HUES6 (cell line): Measurements from ENCODE around the gene DOCK9.

Experiments
- H3K27ac ChIP-seq: 2 replicates; pipeline ENCODE4 v1.7.0; 2013; ENCODE audit warnings: low read depth, mild to moderate bottlenecking, low read length, inconsistent platforms
- H3K27me3 ChIP-seq: 2 replicates; pipeline ENCODE4 v1.6.1; 2013; ENCODE audit warnings: low read length; ENCODE audit not compliant: control insufficient read depth, insufficient read depth
- H3K36me3 ChIP-seq: 2 replicates; pipeline ENCODE4 v1.6.1; 2013; ENCODE audit warnings: low read length; ENCODE audit not compliant: control insufficient read depth, insufficient read depth
- H3K4me1 ChIP-seq: 2 replicates; pipeline ENCODE4 v1.6.1; 2013; ENCODE audit warnings: low read length; ENCODE audit not compliant: control insufficient read depth, insufficient read depth
- H3K4me3 ChIP-seq: 2 replicates; pipeline ENCODE4 v1.5.1; 2013; ENCODE audit warnings: low read depth, low read length
- H3K9ac ChIP-seq: one replicate; pipeline ENCODE4 v1.6.1; 2013; ENCODE audit warnings: mild to moderate bottlenecking, low read length
- H3K9me3 ChIP-seq: 2 replicates; pipeline ENCODE4 v1.6.1; 2013; ENCODE audit warnings: low read depth, low read length; ENCODE audit not compliant: control insufficient read depth, insufficient read depth

The DOCK9 gene

DNA sequence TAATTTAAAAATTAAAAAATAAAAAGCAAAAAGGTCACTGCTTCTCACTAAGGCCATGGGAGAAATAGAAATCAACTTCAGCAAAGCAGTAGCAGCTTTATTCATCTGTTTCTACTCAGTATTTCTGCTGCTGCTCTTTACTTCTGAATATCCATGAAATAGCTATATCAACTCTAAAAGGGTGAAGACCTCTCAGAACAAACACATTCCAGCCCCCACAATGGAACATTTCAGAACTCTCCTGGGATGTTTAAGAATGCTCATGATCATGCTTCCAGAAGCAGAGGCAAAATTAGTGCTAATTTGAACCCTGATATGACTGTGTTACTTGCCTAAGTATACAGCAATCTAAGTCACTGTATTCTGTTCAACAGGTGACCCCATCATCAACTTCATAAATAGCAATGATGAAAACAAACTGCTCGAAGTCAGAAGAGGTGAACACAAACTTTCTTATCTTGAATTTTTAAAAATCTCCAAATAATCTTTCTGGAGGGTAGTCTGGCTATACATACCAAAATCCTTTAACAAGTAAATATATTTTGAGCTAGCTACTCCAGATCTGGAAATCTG is 29.6 kb upstream of the DOCK9 start:
- Histone ChIP-seq H3K9me3 (no peaks in the 10 kb centered on the region), H3K4me3 (no peak overlapping the region), H3K9ac (no peak overlapping the region), H3K36me3 (no peaks in the 10 kb centered on the region), H3K4me1 (peaks cover 5% of the 10 kb centered on the region), H3K27ac (no peak overlapping the region), H3K27me3 (no peaks in the 10 kb centered on the region)

DNA sequence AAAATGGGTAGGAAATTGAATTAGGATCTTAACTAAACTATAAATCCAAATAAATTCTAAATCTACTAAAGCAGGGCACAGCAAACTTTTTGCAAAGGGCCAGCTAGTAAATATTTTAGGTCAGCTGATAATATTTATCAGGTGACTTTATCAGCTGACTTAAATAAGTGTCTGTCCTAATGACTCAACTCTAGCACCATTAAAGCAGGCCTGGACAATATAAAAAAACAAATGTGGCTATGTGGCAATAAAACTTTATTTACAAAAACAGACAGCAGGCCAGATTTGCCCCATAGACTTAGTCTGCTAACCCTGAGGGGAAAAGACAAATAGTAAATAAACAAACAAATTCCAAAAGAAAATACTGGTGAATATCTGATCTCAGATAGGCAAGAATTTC is 27.7 kb upstream of the DOCK9 start:
- Histone ChIP-seq H3K27me3 (no peaks in the 10 kb centered on the region), H3K36me3 (no peaks in the 10 kb centered on the region), H3K27ac (no peak overlapping the region), H3K4me3 (no peak overlapping the region), H3K9ac (no peak overlapping the region), H3K4me1 (peaks cover 15% of the 10 kb centered on the region), H3K9me3 (no peaks in the 10 kb centered on the region)

DNA sequence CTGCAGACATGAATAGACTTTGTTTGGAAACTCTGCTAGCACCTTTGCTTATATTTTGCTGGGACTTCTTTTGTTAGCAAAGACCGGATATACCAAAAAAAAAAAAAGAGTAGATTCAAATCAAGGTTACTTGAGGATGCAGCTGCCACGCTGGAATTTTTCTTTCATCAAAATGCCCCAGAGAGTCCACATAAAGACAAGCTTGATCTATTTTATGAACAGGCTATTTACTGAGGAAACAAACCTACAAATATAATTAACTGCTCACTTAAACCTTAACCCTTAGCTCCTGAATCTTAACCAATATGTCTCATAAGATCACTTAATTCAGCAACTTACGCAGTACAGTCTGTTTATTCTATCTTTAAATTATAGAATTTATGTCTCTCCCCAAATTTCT is 27.1 kb upstream of the DOCK9 start:
- Histone ChIP-seq H3K9me3 (no peaks in the 10 kb centered on the region), H3K27ac (no peak overlapping the region), H3K27me3 (no peaks in the 10 kb centered on the region), H3K36me3 (no peaks in the 10 kb centered on the region), H3K9ac (no peak overlapping the region), H3K4me1 (peaks cover 22% of the 10 kb centered on the region), H3K4me3 (no peak overlapping the region)

DNA sequence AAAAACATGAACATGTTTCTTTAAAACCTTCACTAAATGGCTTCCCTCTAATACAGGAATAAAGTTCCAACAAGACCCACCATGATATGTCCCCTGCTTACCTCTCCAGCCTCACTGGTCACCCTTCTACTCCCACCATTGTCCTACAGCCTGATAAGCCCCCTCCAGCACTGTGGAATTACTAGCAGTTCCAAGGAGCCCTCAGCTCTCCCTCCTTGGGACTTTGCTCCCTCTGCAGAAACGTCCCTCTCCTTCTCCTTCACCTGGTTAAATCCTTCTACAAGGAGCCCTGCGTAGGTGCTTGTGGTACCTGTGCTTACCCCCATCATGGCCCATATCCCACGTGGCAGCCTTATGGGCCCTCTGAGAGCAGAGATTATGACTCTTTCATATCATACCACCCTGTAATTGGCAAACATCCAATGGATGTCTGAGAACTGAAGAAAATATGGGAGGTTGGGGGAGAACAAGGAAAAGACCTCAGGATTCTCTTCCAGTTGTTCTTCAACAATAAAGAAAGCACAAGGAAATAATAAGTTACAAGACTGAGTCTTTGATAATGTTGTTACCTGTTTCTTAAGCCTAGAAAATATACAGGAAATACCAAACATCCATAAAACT is 26.1 kb upstream of the DOCK9 start:
- Histone ChIP-seq H3K9ac (no peak overlapping the region), H3K27ac (no peak overlapping the region), H3K4me1 (peaks cover 24% of the 10 kb centered on the region), H3K36me3 (no peaks in the 10 kb centered on the region), H3K9me3 (no peaks in the 10 kb centered on the region), H3K4me3 (no peak overlapping the region), H3K27me3 (no peaks in the 10 kb centered on the region)

DNA sequence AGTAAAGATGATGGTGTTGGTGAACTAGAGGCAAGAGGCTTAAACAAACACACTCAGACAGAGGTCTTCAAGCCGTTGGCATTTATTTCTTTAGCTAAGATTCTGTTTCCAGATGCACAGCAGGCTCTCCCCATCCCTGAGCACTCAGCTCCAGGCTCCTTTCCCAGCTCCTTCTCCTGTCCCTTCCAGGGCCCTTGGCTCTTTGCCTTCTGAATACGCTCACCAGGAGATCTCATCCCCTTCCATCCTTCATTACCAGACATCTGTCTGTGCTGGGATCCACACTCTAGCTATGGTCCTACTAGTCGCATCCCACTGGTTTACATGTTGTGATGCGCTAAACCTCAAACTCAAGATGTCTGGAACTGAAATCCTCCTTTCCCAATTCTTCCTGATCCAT is 25.3 kb upstream of the DOCK9 start:
- Histone ChIP-seq H3K9ac (no peak overlapping the region), H3K4me3 (no peak overlapping the region)

GRCh38 chr13:99002172-99002710 is 24.4 kb upstream of the DOCK9 start:
- Histone ChIP-seq H3K27ac (no peak overlapping the region), H3K27me3 (no peaks in the 10 kb centered on the region), H3K36me3 (no peaks in the 10 kb centered on the region), H3K9ac (no peak overlapping the region), H3K4me1 (peaks cover 24% of the 10 kb centered on the region), H3K4me3 (no peak overlapping the region), H3K9me3 (no peaks in the 10 kb centered on the region)

More for the DNA sequence above, 25.3 kb upstream of the DOCK9 start:
- Histone ChIP-seq H3K27me3 (no peaks in the 10 kb centered on the region), H3K36me3 (no peaks in the 10 kb centered on the region), H3K4me1 (peaks cover 24% of the 10 kb centered on the region), H3K27ac (no peak overlapping the region), H3K9me3 (no peaks in the 10 kb centered on the region)

GRCh38 chr13:99000137-99000536 is 22.3 kb upstream of the DOCK9 start:
- Histone ChIP-seq H3K27ac (no peak overlapping the region), H3K36me3 (no peaks in the 10 kb centered on the region), H3K4me3 (no peak overlapping the region), H3K4me1 (peaks cover 24% of the 10 kb centered on the region), H3K27me3 (no peaks in the 10 kb centered on the region), H3K9me3 (no peaks in the 10 kb centered on the region), H3K9ac (no peak overlapping the region)

DNA sequence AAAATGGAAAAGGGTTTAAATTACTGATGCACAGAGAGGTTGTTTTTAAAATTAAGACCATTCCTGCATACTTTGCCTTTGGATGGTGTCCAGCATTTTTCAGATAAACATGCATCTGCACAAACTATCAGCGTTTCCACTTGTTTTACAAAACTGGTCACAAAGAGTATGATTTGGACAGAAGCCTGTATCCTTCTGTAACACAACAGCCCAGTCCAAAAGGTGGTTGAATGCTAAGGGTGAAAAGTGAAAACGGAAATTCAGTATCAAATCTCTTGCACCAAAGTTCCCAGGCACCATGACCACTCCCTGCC is 21.7 kb upstream of the DOCK9 start:
- Histone ChIP-seq H3K4me3 (no peak overlapping the region), H3K9ac (no peak overlapping the region), H3K27ac (no peak overlapping the region), H3K36me3 (no peaks in the 10 kb centered on the region), H3K9me3 (no peaks in the 10 kb centered on the region), H3K4me1 (peaks cover 24% of the 10 kb centered on the region), H3K27me3 (no peaks in the 10 kb centered on the region)

DNA sequence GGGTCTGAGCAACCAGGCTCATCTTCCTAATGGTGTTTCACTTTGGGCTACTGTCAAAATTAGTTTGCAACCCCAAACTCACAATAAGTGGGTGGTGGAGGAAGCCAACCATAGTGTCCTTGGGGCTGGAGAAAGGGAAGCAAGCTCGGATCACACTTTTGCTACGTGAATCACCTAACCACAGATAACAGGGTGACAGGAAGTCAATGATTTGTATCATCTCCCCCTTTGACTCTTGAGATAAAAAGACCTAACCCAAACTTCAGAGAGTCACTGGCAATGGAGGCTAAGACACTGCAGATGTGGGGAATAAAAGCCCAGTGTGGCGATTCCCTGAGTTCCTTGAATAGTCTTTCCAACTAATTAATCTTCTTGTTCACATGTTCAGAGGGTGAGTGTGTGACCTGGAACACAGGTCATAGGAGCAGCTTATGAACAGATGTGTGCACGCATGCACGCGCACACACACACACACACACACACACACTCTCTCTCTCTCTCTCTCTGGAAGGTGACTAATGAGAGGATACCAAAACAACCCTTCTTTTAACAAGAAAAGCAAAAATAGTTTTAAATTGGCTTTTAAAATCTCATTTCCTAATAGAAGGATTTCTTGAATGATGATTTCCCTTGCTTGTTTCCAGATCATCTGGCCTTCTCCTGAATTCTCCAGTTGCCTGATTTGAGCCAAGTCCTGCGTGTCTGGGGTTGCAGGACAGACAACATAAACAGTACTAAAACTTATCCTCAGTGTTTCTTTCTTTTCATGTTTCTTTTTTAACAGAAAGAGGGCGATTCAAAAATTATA is 21.2 kb upstream of the DOCK9 start:
- Histone ChIP-seq H3K36me3 (no peaks in the 10 kb centered on the region), H3K9ac (no peak overlapping the region), H3K4me3 (no peak overlapping the region), H3K27ac (no peak overlapping the region), H3K9me3 (no peaks in the 10 kb centered on the region), H3K27me3 (no peaks in the 10 kb centered on the region), H3K4me1 (peaks cover 28% of the 10 kb centered on the region)

DNA sequence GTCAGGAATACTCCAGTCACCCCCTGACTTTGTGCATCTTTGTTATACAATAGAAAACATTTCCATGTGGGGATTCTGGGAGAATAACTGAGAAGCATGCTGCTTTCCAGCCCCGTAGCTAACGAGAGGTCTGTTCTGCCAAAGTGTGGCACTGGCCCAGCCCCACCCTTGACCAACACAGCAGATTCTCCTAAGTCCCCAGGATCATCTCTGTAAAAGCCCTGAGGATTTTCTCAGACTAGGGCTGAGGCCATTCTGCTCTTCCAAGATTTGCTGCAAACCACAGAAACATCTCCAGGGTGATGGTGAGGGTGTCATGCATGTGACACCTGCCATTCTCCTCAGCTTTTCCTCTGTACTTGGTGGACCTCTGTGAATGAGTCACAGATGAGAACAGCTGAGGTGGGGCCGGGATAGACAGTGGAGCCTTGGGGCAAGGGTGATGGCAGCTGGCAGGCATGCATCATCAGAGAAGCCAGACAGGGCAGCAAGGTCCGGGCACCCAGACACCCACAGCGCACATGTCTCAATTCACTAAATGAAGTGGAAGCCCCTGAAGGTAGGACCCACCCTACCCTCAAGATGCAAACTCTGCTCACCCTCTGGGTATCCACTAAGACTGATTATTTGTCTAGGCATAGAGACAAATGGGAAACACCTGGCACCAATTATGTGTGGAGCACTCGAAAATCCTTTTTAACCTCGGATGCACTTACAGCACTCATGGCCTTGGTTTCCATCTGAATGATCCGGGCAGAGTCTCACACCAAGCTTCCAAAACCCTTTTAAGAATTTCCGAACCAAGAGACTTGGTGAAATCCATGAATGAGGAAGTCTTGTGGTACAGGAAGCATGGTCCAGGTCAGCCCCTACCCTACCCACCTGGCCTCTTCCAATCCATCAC is 20.1 kb upstream of the DOCK9 start:
- peaks cover 25% of the 10 kb centered on the region for H3K4me1 ChIP-seq
- no peaks in the 10 kb centered on the region for H3K27me3 ChIP-seq
- no peaks in the 10 kb centered on the region for H3K36me3 ChIP-seq
- no peak overlapping the region for H3K4me3 ChIP-seq
- H3K27ac ChIP-seq = no peak overlapping the region
- no peak overlapping the region for H3K9ac ChIP-seq
- H3K9me3 ChIP-seq = no peaks in the 10 kb centered on the region
